SK-MEL-5 (cell line): ENCODE measurements around the gene ERGIC1. TPM values are rescaled to one million over a fixed set of nuclear protein-coding genes. Genes with fewer than 3 reads are reported as not detected.
"Not testable (repeated sequence)": the region's sequence is repeated elsewhere in the genome, so short reads cannot be mapped to it uniquely, and the experiment has no call there.

Experiments used
- DNase-seq: peaks from one replicate; pipeline ENCODE4 v3.0.0-alpha.2; 2016; ENCODE audit warnings: low read depth, low spot score
- in situ Hi-C: cut with HindIII; loops from 2 replicates; pipeline ENCODE4 v1.10.0; 2016; ENCODE audit warnings: low sequenced_read_pairs, high pct_unique_total_duplicates, low pct_unique_long_range_greater_than_20kb
- total RNA-seq: library from RNA; depleted of rRNA; stranded (reverse); fragments of >200 nt; shearing (Covaris generic); gene quantifications from 2 replicates; pipeline ENCODE4 v1.2.3, GENCODE V29; 2014

Gene ERGIC1
- total RNA-seq, 1 experiment from 2014 or later: 91.3 TPM

DNA sequence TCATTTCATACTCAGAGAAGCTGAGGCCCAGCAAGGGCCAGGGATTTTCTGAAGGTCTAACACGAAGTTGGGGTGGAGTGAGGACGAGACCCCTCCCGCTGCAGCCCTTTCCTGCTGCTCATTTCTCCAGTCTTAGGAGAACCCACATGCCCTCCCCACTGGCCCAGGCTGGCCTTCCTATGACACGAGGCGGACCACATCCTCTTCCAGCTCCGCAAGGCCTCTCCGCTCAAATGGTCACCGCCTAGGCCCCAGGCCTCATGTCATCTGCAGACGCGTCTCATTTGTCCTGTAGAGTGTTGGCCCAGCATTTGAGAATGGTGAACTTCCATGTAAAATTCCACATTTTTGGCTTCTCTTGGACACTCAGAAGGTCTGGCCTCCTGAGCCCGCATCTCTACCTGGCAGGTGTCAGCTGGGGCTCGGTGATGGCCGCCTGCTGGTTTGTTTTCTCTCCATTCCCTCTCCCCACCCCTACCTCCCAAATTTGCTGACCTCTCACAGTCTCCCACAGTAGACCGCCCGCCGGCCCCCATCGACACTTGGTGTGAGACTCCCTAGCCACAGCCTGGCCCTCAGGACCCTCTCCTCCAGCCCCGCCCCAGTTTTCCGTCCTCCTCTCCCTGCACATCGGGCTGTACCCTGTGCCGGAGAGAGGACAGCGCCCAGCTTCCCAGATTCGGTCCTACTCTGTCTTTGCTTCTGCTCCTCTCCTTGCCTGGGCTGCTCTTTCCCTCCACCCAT, 51.7 kb downstream of the ERGIC1 start:
- in situ Hi-C loops: no loop called here
- DNase-seq: no peak

DNA sequence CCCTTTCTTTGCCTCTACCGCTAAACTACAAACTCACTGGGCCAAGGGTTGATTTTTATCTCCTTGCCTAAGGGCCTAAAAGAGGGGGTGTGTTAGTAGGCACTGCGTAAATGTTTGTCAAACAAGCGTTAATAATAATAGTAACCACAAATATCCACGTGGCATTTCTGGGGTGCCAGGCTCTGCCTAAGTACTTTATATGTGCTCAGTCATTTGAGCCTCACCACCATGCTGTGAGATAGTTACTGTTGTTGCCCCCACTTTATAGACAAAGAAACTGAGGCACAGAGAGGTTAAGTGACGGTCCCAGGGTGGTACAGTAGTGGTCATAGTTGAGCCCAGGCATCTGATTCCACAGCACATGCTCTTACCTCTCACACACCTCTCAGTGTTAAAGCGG, 52.4 kb downstream of the ERGIC1 start:
- in situ Hi-C loops: no loop called here
- no peak for DNase-seq

DNA sequence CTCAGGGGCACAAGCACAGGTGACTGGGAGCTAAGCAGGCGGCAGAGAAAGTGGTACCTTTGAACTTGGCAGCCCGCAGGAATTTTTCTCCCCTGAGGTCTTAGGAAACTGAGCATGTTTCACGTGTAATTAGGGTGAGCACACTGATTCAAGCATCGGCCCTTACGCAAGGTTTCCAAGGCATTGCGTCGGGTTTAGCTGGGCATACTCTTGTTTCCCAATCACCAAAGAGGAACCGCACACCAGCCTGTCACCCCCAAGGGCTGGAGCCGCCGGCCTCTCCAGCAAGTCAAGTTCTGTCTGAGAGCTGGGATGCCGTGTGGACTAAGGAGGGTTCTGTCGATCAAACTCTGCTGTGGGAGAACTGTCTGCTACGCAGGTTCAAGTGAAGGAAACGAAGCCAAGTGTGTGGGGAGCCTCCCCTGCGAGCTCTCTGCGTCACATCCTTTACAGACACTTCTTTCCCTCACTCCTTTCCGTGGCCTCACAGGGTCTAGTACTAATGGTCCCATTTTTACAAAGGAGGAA, 53.0 kb downstream of the ERGIC1 start:
- DNase-seq: no peak
- in situ Hi-C loops: no loop called here

DNA sequence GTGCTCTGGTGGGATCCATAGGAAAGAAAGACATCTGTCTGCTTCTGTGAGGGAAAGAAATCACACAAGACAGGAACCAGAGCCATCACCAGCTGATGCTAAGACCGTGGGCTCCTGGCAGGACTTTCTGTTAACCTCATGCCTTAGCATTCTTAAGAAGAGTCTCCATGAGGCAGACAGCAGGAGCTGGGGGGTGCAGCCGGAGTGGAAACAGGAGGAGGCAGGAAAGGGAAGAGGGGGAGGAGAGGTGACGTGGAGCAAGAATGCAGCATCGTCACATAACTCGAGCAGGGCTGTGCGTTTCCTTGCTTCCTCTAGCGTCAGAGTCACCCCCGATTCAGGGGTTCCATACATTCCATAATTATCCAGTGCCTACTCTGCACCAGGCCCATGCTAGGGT, 53.6 kb downstream of the ERGIC1 start:
- no peak for DNase-seq
- in situ Hi-C loops: no loop called here

DNA sequence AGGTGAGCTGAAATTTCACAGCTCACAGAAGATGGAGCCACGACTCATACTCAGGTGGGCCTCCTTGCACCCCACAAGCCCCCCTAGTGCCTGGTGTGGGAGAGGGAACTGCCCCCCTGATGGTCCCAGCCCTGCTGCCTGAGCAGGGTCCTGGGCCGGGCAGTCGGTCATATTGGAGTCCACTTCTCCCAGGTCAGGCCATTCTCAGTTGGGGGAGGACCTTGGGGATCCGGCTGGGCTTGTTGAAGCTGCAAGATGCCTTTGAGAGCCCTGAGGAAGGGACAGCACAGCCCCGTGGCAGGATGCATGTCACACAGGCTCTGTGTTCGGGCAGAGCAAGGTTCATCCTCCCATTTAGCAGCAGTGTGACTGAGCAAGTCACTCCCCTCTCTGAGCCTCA, 56.6 kb downstream of the ERGIC1 start:
- DNase-seq: no peak
- in situ Hi-C loops: no loop called here

DNA sequence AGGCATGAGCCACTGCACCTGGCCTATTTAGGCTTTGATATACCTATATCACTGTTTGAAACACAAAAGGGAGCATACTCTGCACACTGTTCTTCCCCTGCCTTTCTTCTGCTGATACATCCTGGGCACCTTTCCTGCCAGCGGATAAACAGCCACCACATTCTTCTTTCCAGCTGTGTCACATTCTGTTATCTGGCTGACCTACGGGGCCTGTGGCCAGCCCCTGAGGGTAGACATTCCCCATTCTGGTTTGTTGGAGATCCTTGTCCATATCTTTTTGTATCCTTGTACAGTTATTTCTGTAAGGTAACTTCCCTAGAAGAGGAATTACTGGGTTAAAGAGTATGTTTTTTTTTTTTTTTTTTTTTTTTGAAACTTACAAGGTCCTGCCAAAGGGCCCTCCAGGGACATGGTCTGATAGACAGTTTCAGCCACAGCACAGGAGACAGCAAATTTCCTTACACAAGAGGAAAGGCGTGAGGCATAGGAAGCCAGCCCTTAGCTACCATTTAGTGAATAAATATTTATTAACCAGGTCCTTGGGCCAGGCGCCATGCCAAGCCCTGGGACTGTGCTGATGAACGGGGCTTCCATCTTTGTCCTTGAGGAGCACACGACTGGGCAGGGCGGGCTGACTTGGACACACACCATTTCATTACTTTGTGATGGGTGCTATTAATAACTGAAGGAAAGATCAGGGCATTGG, 57.8 kb downstream of the ERGIC1 start:
- DNase-seq: no peak
- in situ Hi-C loops: no loop called here

DNA sequence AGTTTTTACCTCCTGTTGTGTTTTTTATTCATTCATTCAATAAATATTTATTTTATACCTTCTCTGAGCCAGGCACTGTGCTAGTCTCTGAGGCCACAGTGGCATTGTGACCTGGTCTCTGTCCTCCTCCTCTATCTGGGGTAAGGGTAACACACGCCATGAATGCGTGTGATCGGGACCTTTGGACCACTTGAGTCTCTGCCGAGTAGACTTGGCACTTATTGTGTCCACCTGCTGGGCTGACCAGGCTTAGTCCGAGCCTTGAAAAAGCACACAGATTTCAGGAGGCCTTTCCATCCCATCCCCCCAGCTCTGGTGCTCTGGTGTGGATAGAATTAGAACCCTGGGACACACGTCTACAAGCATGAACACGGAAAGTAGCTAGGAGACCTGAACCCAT, 58.7 kb downstream of the ERGIC1 start:
- DNase-seq: no peak

DNA sequence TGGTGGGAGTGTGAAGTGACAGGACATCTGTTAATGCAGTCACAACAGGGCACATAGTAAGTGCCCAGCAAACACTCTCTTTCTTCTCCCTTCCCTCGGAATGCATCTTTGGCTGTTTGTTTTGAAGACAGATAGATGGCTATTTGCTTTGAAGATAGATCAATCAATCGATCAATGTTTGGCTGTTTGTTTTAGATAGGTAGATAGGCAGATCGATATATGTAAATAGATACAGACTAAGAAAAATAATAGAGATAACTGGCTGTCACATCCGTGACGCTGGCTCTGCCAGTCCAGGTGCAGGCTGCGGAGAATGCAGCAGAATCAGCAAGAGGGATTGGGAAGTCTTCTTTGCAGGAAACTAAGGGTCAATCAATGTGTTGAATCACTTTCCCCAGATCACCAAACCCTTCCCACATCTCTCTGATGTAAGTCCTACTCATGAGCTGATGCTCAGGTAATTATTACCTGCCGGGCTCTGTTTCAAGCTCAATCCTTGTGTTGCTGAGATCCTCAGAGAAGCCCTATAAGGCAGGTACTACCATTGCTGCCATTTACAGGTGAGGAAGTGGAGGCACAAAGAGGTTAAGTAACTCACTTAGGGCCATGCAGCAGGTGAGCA, 60.8 kb downstream of the ERGIC1 start:
- in situ Hi-C loops: no loop called here
- DNase-seq: no peak

More for the DNA sequence above, 58.7 kb downstream of the ERGIC1 start:
- in situ Hi-C loops: no loop called here

DNA sequence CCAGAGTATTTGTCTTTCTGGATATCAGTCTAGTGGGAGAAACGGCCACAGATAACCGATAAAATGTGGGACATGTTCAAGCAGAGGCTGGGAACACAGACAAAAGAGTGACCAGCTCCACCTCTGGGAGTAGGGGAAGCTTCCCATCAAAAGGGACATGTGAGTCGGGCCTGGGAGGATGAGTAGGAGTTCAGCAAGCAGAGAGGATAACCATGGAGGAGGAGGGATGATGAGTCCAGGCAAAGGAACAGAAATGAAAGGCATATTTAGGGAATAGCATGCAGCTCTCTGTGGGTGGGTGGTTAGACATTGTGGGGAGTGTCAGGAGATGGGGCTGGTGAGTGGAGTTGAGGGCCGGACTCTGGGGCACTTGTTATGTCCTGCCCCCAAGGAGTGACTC, 61.5 kb downstream of the ERGIC1 start:
- in situ Hi-C loops: no loop called here
- no peak for DNase-seq

DNA sequence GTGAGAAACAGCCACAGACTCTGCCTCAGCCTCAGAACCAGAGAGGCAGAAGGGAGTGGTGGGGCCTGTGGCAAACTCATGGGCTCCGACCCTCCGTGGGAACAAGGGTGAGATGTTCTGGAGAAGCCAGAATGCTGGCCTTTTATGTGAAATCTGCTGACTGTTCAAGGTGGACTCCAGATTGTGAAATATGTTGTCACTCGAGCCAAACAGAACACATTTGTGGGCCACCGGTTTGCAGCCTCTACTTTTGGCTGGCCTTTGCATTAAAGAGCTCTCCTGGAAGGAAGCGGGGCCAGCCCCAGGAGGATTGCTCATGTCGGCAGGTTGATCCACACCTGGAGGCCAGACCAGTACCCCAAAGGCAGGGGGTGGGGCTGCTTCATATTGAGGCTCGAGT, 62.4 kb downstream of the ERGIC1 start:
- in situ Hi-C loops: no loop called here
- no peak for DNase-seq

DNA sequence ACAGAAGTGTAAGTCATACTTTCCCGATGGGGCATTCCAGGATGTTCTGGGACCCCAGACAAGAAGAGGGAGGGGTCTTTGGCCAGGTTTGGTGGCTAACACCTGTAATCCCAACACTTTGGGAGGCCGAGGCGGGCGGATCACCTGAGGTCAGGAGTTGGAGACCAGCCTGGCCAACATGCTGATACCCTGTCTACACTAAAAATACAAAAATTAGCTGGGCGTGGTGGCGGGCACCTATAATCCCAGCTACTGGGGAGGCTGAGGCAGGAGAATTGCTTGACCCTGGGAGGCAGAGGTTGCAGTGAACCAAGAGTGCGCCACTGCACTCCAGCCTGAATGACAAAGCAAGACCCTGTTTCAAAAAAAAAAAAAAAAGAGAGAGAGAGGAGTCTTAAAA, 63.0 kb downstream of the ERGIC1 start:
- DNase-seq, in situ Hi-C loops: not testable (repeated sequence)

DNA sequence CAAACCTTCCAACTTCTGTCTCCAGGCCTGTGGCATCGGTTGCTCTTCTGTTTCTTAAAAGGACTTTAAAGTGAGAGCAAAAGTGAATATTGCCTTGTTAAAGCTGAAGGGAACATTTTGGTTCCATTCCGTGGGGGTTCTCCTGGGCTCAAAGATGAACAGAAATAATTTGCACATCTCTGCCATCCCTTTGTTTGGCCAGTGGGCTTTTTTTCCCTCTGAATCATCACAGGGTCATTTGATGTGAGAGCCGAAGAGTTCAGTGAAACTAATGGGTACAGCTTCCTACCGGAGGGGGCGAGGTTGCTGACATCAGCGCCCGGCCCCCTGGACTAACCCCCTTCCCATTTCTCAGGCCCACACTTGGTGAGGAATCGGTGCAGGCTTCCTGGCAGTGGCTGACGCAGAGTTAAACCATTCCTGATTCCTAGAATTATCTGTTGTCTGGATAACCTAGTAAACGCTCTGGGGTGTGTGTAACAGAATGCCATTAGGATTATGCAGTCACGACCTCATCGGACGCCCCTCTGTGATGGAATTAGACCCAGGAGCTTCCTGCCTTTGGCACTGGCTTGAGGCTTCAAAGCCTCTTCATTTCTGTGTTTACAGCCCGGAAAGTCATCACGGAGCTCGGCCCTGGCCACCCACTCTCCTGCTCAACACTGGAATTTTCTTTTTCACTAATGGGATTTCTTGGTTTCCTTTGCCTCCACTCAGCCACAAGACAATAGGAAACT, 63.6 kb downstream of the ERGIC1 start:
- in situ Hi-C loops: no loop called here

DNA sequence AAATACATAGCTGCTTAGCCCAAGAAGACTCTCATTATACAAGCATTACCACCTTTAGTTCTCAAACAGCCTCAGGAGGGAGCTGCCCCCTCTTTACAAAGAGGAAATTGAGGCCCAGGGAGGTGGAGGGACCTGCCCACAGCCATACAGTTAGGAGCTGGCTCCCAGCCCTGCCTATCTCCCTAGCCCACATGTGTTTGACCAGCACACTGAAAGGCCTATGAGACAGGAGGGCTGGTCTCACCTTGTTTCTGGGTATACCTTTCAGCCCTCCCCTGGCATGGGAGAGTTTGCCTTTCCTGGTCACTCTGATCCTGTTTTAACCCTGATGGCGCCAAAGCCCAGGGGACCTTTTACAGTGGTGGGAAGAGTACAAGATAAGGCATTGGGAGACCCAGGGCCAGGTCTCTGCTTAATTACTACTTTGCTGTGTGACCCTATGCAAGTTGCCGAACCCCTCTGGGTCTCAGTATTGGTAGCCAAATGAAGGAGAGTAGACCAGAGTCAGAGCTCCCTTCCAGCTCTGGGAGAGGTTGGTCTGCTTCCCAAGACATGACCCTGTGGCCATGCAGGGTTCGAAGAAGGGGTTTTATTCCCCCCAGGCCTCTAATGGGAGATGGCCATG, 64.3 kb downstream of the ERGIC1 start:
- no peak for DNase-seq
- in situ Hi-C loops: no loop called here

More for the DNA sequence above, 63.6 kb downstream of the ERGIC1 start:
- no peak for DNase-seq

DNA sequence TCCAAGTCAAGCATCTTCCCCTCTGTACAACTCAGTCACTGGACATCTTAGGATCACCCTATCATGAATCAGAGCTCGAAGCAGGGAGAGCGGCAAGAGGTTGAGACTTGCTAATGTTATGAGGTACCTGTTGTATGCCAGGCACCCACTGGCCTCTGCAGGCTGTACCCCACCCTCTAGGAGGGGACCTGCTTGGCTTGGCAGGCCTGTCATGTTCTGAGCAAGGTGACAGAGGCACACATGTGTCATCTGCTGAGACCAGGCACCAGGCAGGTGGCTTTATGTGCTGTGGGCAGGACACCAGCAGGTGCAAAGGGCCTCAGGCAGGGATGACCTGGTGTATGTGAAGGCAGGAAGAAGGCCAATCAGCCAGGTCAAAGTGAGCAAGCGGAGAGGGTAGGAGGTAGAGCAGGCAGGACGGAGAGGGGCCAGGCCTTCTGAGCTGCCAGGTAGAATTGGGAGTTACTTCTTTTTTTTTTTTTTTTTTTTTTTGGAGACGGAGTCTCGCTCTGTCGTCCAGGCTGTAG, 64.9 kb downstream of the ERGIC1 start:
- DNase-seq: no peak
- in situ Hi-C loops: no loop called here

DNA sequence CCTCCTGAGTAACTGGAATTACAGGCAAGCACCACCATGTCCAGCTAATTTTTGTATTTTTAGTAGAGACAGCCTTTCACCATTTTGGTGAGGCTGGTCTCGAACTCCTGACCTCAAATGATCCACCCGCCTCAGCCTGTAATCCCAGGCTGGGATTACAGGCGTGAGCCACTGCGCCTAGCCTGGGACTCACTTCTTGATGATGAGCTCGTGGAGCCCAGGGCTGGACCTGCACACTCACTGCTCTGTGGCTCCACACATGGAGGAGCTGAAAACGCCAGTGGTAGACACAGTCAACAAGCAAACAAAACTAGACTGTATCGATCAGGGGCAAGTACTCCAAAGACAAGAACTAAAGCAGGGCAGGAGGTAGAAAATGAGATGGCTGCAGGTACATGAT, 65.4 kb downstream of the ERGIC1 start:
- in situ Hi-C loops: no loop called here
- DNase-seq: no peak

DNA sequence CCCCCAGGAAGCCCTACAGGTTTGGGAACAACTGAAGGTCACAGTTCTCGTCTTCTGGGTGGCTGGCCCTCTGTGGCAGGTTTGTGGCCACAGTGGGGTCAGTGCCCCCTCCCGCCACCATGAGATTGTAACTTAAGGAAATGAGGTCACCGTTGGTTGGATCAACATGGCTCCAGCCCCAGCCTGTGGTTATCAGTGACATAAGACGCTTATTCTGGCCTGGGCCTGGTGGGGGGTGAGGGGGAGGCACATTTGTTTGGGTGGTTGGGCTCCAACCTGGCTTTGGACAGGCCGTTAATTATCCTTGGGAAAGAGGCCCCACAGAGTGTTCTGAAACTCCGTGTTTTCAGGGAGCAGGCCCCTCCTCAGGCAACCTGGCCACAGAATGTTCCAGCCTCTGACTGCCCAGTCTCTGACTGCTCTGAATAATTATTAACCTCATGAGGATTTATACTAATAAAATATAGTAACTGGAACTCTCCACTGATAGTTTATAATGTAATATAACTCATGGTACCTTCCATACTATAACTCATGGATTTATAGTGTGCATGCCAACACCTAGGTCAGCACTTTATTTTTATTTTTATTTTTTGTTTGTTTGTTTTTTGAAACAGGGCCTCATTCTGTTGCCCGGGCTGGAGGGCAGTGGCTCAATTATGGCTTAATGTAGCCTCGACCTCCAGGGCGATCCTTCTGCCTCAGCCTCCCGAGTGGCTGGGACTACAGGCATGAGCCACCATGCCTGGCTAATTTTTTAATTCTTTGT, 67.1 kb downstream of the ERGIC1 start:
- no peak for DNase-seq
- in situ Hi-C loops: no loop called here
